ENCODE results near the gene DOLPP1. TPM values are rescaled to one million over a fixed set of nuclear protein-coding genes. Genes with fewer than 3 reads are reported as not detected.

The DOLPP1 gene
- total RNA-seq, 4 donors from 2014 or later: 7.5 to 14.0 (median 10.7) TPM

GRCh38 chr9:129074106-129074505 is 6.8 kb upstream of the DOLPP1 start:
- intact Hi-C loops (cut with DNase I; ENCODE audit: low total_unique reads): no loop called here
- 85 to 97% methylated on average over 3 of the region's 3 CpGs for WGBS, 2 donors

GRCh38 chr9:129075996-129076639 is 4.8 kb upstream of the DOLPP1 start:
- no peak for DNase-seq (ENCODE audit: low spot score in 2 of 2)
- intact Hi-C loops (cut with DNase I; ENCODE audit: low total_unique reads): no loop called here
- WGBS, 2 donors: 86 to 88% methylated on average over 16 of the region's 16 CpGs
- TF ChIP-seq POLR2A (IDR thresholded peaks at IDR 0.05) (no peak), CTCF (IDR thresholded peaks at IDR 0.05) (no peak)
- H3K4me3 ChIP-seq (ENCODE audit: low read depth, poor library complexity, severe bottlenecking): no peak overlapping the region

More at GRCh38 chr9:129074106-129074505, 6.8 kb upstream of the DOLPP1 start:
- no peak for TF ChIP-seq CTCF (IDR thresholded peaks at IDR 0.05)
- no peak for TF ChIP-seq POLR2A (IDR thresholded peaks at IDR 0.05)
- no peak overlapping the region for H3K4me3 ChIP-seq (ENCODE audit: low read depth, poor library complexity, severe bottlenecking)
- DNase-seq (ENCODE audit: low spot score in 2 of 2): no peak

- TF ChIP-seq POLR2A (IDR thresholded peaks at IDR 0.05): no peak
- TF ChIP-seq CTCF (IDR thresholded peaks at IDR 0.05): no peak
- 93 to 94% methylated on average over 11 of the region's 11 CpGs for WGBS, 2 donors
- H3K4me3 ChIP-seq (ENCODE audit: low read depth, poor library complexity, severe bottlenecking): no peak overlapping the region
- no peak for DNase-seq (ENCODE audit: low spot score in 2 of 2)
- intact Hi-C loops (cut with DNase I; ENCODE audit: low total_unique reads): no loop called here
Observed at GRCh38 chr9:129076640-129077037, 4.3 kb upstream of the DOLPP1 start.

GRCh38 chr9:129077236-129077635 is 3.7 kb upstream of the DOLPP1 start:
- WGBS, 2 donors: 70 to 75% methylated on average over 10 of the region's 10 CpGs
- DNase-seq (ENCODE audit: low spot score in 2 of 2): no peak

GRCh38 chr9:129078691-129079503 is 2.0 kb upstream of the DOLPP1 start:
- H3K4me3 ChIP-seq (ENCODE audit: low read depth, poor library complexity, severe bottlenecking): no peak overlapping the region
- TF ChIP-seq CTCF (IDR thresholded peaks at IDR 0.05) (no peak), POLR2A (IDR thresholded peaks at IDR 0.05) (no peak)
- WGBS, 2 donors: 83 to 88% methylated on average over 18 of the region's 18 CpGs
- peak in 1 of 2 donors; percentile 79 for DNase-seq (ENCODE audit: low spot score in 2 of 2)
- intact Hi-C loops (cut with DNase I; ENCODE audit: low total_unique reads): no loop called here

More at GRCh38 chr9:129077236-129077635, 3.7 kb upstream of the DOLPP1 start:
- TF ChIP-seq POLR2A (IDR thresholded peaks at IDR 0.05): no peak
- no peak for TF ChIP-seq CTCF (IDR thresholded peaks at IDR 0.05)
- intact Hi-C loops (cut with DNase I; ENCODE audit: low total_unique reads): no loop called here
- no peak overlapping the region for H3K4me3 ChIP-seq (ENCODE audit: low read depth, poor library complexity, severe bottlenecking)

Data from lower leg skin (tissue), 4 donors.